ENCODE data around the gene NTS.

- TF ChIP-seq POLR2AphosphoS5 (IDR thresholded peaks at IDR 0.05; ENCODE audit: low read depth) (no peak), CTCF (conservative IDR thresholded peaks at IDR 0.05; ENCODE audit: low read depth in 2 of 2) (no peak), EZH2 (IDR thresholded peaks at IDR 0.05; ENCODE audit: low read depth, unreplicated experiment) (no peak), CREB1 (CRISPR knock-in tag; IDR thresholded peaks at IDR 0.05; ENCODE audit: low read depth) (no peak), JUNB (IDR thresholded peaks at IDR 0.05; ENCODE audit: unreplicated experiment) (no peak), EZH2phosphoT487 (IDR thresholded peaks at IDR 0.05; ENCODE audit: unreplicated experiment) (no peak), REST (IDR thresholded peaks at IDR 0.05; ENCODE audit: unreplicated experiment) (no peak), ZNF331 (CRISPR knock-in tag; IDR thresholded peaks at IDR 0.05; ENCODE audit: low read depth) (no peak), ETS1 (IDR thresholded peaks at IDR 0.05) (no peak), STAT1 (IDR thresholded peaks at IDR 0.05; ENCODE audit: unreplicated experiment) (no peak), ZNF114 (CRISPR knock-in tag; IDR thresholded peaks at IDR 0.05) (no peak), NANOG (IDR thresholded peaks at IDR 0.05; ENCODE audit: borderline replicate concordance) (no peak)
These were observed 48.3 kb upstream of the NTS start for GRCh38 chr12:85825746-85826145.

All from GM23338 (cell line).